Measurements from ENCODE around the gene ASAP2. TPM values are rescaled to one million over a fixed set of nuclear protein-coding genes. Genes with fewer than 3 reads are reported as not detected.

ASAP2 gene
- total and polyA plus RNA-seq, 2 experiments from 2014 or later: 8.5 to 16.7 TPM

GRCh38 chr2:9168821-9169221 is 37.8 kb upstream of the ASAP2 start:
- Histone ChIP-seq H3K27ac (peak overlapping the region; percentile 76), H3K4me3 (no peak overlapping the region), H3K9me3 (ENCODE audit: low read depth) (no peaks in the 10 kb centered on the region), H3K27me3 (no peaks in the 10 kb centered on the region), H3K4me1 (ENCODE audit: low read depth) (peaks cover 32% of the 10 kb centered on the region), H3K36me3 (no peaks in the 10 kb centered on the region)
- DNase-seq (ENCODE audit: low read depth in 1 of 2, low spot score in 1 of 2): no peak
- TF ChIP-seq CTCF (IDR thresholded peaks at IDR 0.05; ENCODE audit: low read depth, low read length): no peak

- Histone ChIP-seq H3K36me3 (no peaks in the 10 kb centered on the region), H3K4me3 (no peak overlapping the region)
- TF ChIP-seq CTCF (IDR thresholded peaks at IDR 0.05; ENCODE audit: low read depth, low read length): no peak
Observed at GRCh38 chr2:9169349-9170107, 37.1 kb upstream of the ASAP2 start.

GRCh38 chr2:9170458-9171130 is 36.0 kb upstream of the ASAP2 start:
- no peak for TF ChIP-seq CTCF (IDR thresholded peaks at IDR 0.05; ENCODE audit: low read depth, low read length)
- H3K9me3 ChIP-seq (ENCODE audit: low read depth): no peaks in the 10 kb centered on the region
- no peak overlapping the region for H3K4me3 ChIP-seq
- peaks cover 27% of the 10 kb centered on the region for H3K4me1 ChIP-seq (ENCODE audit: low read depth)
- H3K27me3 ChIP-seq: no peaks in the 10 kb centered on the region
- DNase-seq (ENCODE audit: low read depth in 1 of 2, low spot score in 1 of 2): no peak
- H3K27ac ChIP-seq: no peak overlapping the region
- H3K36me3 ChIP-seq: no peaks in the 10 kb centered on the region

More at GRCh38 chr2:9169349-9170107, 37.1 kb upstream of the ASAP2 start:
- H3K4me1 ChIP-seq (ENCODE audit: low read depth): peaks cover 27% of the 10 kb centered on the region
- H3K9me3 ChIP-seq (ENCODE audit: low read depth): no peaks in the 10 kb centered on the region
- no peak for DNase-seq (ENCODE audit: low read depth in 1 of 2, low spot score in 1 of 2)
- no peak overlapping the region for H3K27ac ChIP-seq
- no peaks in the 10 kb centered on the region for H3K27me3 ChIP-seq

- H3K27ac ChIP-seq: peak overlapping the region; percentile 20
- DNase-seq (ENCODE audit: low read depth in 1 of 2, low spot score in 1 of 2): peak; percentile 47 to 54
- H3K4me1 ChIP-seq (ENCODE audit: low read depth): peaks cover 16% of the 10 kb centered on the region
- no peak overlapping the region for H3K4me3 ChIP-seq
- no peak for TF ChIP-seq CTCF (IDR thresholded peaks at IDR 0.05; ENCODE audit: low read depth, low read length)
- no peaks in the 10 kb centered on the region for H3K36me3 ChIP-seq
- no peaks in the 10 kb centered on the region for H3K27me3 ChIP-seq
- H3K9me3 ChIP-seq (ENCODE audit: low read depth): no peaks in the 10 kb centered on the region
Observed at GRCh38 chr2:9174771-9175437, 31.7 kb upstream of the ASAP2 start.

- H3K27ac ChIP-seq: no peak overlapping the region
- no peaks in the 10 kb centered on the region for H3K27me3 ChIP-seq
- peaks cover 16% of the 10 kb centered on the region for H3K4me1 ChIP-seq (ENCODE audit: low read depth)
- H3K9me3 ChIP-seq (ENCODE audit: low read depth): no peaks in the 10 kb centered on the region
- H3K36me3 ChIP-seq: no peaks in the 10 kb centered on the region
- H3K4me3 ChIP-seq: no peak overlapping the region
- TF ChIP-seq CTCF (IDR thresholded peaks at IDR 0.05; ENCODE audit: low read depth, low read length): no peak
- peak; percentile 33 to 35 for DNase-seq (ENCODE audit: low read depth in 1 of 2, low spot score in 1 of 2)
Observed at GRCh38 chr2:9178110-9178903, 28.3 kb upstream of the ASAP2 start.

All from cardiac muscle cell (in vitro differentiated cells and primary cell).